ENCODE measurements around the gene HOXD11.

The HOXD11 gene

GRCh38 chr2:176136374-176137251 lies 29.5 kb downstream of the HOXD11 start:
- no peak for DNase-seq

DNA sequence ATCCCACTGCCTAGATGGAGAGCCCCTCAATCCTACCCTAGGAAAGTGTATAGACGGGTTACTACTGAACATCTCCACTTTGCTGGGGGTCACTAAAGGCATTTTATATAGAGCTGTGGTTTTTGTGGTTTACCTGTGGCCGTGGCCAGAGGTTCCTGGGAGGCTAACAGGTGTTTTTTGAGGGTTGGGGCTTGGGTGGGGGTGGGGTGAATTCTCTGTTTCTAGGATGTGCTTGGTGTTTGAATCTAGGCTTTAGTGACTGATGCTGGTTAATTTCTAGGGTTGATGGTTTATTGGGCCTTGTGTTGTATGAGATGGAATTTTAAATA lies 30.1 kb downstream of the HOXD11 start:
- no peak for DNase-seq

DNA sequence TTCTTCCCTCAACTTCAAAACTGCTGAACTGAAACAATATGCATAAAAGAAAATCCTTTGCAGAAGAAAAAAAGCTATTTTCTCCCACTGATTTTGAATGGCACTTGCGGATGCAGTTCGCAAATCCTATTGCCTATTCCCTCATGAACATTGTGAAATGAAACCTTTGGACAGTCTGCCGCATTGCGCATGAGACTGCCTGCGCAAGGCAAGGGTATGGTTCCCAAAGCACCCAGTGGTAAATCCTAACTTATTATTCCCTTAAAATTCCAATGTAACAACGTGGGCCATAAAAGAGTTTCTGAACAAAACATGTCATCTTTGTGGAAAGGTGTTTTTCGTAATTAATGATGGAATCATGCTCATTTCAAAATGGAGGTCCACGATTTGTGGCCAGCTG lies 30.8 kb downstream of the HOXD11 start:
- DNase-seq: no peak

DNA sequence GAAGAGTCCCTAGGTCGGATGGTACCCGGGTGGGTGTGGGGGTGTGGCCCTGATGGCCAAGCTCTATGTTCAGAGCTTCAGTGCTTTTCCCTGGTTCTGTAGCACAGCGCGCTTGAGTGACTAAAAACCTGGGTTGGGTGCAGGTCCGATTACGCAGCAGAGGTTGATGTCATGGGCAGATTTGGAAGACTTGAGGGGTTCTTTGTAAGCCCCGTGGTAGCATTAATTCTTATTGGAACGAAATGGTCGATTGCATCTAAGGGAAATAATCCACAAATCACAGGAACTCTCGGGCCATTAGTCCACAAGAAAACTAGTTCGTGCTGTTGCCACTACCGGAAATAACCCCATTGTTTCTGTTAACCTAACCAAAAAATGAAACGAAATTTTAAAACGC lies 31.4 kb downstream of the HOXD11 start:
- DNase-seq: no peak

GRCh38 chr2:176138923-176139660 lies 32.0 kb downstream of the HOXD11 start:
- DNase-seq: no peak

GRCh38 chr2:176139661-176140512 lies 32.8 kb downstream of the HOXD11 start:
- DNase-seq: no peak

- DNase-seq: peak; percentile 81
Observed at GRCh38 chr2:176140513-176141317, 33.6 kb downstream of the HOXD11 start.

- no peak for DNase-seq
Observed at GRCh38 chr2:176142281-176142680, 35.2 kb downstream of the HOXD11 start.

GRCh38 chr2:176145085-176145969 lies 38.2 kb downstream of the HOXD11 start:
- no peak for DNase-seq

- no peak for DNase-seq
Observed at GRCh38 chr2:176146101-176146500, 39.0 kb downstream of the HOXD11 start.

DNA sequence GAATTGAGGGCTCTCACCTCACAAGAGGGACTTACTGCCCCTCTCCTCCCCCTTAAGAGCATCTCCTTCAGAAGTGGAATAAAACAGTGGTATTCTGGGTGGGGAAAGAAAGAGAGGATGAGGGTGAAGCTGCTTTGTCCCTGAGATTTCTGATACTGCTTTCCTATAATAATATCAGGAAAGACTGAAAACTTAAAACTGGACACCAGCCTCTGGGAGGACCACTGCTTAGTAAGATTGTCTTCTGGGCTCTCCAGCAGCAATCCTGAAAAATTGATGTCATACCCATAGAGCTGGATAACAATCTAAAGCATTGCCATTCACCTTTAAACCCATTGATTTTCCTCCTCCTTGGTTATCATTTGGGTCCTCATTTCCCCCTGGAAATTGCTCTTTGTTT lies 39.6 kb downstream of the HOXD11 start:
- DNase-seq: no peak

- DNase-seq: peak; percentile 50
Observed at GRCh38 chr2:176147210-176147799, 40.2 kb downstream of the HOXD11 start.

GRCh38 chr2:176147800-176148496 lies 40.9 kb downstream of the HOXD11 start:
- DNase-seq: peak; percentile 59

DNA sequence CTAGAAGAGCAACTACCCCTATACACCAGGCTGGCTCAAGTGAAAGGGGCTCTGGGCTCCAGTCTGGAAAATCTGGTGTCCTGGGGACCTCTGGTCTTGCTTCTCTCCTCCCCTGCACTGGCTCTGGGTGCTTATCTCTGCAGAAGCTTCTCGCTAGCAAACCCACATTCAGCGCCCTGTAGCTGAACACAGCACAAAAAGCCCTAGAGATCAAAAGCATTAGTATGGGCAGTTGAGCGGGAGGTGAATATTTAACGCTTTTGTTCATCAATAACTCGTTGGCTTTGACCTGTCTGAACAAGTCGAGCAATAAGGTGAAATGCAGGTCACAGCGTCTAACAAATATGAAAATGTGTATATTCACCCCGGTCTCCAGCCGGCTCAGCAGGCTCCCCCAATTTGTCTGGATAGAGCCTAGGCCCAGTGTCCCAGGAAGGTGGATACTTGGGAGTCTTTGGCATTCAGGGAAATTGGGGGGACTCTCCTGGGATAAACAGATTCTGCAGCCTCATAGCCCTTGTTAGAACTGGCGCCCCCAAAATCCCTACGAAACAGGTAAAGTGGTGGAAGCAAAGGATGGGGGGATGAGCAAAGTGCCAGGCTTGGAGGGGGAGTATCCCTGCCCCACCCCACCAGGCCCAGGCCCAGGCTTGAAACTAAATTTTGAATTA lies 41.8 kb downstream of the HOXD11 start:
- peak; percentile 14 for DNase-seq

GRCh38 chr2:176149481-176149938 lies 42.4 kb downstream of the HOXD11 start:
- peak; percentile 47 for DNase-seq

DNA sequence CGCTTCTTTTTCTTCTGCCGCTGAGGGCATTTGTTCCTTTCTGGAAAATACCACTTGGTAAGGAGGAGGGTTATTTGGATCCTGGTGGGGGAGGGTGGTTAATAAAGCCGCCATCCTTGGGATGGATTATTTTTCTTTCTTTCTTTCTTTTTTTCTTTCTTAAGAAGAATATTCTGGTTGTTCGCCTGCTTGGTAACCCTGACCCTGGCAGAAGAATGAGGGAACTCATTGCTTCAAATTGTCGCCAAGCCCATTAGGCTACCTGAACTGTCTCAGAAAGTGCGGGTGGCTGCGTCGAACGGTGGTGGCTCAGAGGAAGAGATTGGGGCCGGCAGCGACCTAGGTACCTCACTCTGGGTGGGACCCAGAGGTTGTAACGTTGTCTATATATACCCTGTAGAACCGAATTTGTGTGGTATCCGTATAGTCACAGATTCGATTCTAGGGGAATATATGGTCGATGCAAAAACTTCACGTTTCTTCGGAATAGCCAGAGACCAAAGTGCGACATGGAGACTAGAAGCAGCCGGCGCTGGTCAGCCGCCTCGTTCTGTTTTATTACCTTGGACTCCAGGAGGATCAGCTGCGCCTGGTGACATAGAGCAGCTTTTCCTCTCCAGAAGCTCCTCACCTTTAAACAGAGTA lies 43.0 kb downstream of the HOXD11 start:
- DNase-seq: peak; percentile 31

GRCh38 chr2:176150584-176151441 lies 43.7 kb downstream of the HOXD11 start:
- peak; percentile 17 for DNase-seq
